GM21367 (cell line): Measurements from ENCODE around the gene SARM1.

Source experiments
- ATAC-seq: cut with Tn5 transposase; IDR thresholded peaks from one replicate; pipeline ENCODE4 v1.9.1; 2021; ENCODE audit not compliant: unreplicated experiment

The SARM1 gene

DNA sequence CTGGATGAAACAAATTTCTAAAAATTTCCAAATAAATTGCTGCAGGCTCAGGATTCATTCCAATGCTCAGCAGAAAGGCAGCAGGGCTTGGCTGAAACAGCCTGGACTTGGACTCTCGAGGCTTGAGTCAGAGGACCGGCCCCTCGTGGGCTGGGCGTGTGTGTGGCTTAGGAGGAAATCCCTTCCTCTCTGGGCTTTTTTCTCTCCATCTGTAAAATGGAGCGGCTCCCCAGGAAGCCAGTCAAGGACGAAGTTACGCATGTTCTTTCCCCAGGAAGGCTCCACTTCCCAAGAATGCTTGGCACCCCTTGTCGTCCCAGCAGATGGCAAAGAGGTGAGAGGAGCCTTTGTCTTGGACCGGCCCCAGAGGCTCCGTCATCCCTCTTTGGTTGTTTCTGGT, 21.0 kb downstream of the SARM1 start:
- ATAC-seq = no peak

DNA sequence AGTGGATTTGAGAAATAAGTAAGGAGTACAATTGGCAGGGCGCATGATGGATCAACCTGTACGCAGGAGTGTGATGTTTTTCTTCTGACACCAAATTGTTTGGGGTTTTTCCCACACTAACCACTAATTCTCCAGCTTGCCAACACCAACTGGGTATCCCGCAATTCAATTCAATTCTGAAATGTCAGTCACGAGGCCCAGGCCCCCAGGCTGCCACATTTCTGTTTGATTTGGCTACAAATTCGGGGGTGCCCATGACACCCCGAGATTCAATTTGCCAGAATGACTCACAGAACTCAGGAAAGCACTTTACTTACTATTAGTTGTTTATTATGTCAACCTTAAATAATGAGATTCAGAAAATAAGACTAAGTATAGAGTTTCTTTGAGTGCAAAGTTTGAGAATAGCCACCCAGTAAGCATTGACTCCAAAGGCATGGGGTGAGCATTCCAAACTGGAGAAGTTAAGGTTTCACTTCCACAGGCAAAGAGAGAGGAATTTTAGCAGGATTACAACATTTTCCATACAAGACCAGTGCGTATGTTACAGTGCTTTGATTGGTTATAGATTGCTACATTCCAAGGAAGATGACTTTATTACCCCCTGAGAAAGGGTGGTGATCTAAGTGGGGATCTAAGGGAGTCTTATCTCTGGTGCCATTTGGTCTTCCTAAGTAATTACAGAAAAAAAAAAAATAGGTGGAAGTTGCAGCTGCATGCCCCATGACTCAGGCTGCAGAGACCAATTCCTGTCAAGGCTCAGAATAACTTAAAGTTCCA, 23.0 kb downstream of the SARM1 start:
- ATAC-seq = no peak

GRCh38 chr17:28395426-28395825, 23.9 kb downstream of the SARM1 start:
- ATAC-seq = no peak

GRCh38 chr17:28395968-28396367, 24.5 kb downstream of the SARM1 start:
- ATAC-seq = no peak

DNA sequence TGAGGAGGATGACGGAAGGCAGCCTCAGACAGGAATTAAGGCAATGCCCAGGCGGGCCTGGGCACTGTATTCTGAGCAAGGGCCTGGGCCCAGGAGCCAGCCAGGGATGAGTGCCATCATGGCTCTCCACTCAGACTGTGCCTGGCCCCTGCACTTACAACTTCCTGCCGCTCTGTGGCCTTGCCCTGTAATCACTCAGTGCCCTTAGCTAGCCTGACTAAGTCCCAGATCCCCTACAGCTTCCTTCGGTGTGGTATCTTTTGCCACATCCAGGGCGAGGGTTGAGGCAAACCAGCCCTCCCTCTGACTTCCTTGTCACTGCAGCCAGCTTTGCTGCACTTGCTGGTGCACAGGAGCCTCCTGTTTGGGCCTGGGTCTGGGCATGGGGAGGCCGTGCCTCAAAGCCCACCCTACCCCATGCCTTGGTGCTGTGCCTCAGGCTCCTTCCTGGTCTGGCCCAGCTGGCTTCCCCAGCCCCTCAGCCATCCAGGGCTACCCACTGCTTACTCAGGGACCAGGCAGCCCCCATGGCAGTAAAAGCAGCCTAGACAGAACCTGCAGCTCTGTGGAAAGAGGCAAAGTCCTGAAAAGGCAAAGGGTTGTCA, 25.2 kb downstream of the SARM1 start:
- ATAC-seq = no peak

DNA sequence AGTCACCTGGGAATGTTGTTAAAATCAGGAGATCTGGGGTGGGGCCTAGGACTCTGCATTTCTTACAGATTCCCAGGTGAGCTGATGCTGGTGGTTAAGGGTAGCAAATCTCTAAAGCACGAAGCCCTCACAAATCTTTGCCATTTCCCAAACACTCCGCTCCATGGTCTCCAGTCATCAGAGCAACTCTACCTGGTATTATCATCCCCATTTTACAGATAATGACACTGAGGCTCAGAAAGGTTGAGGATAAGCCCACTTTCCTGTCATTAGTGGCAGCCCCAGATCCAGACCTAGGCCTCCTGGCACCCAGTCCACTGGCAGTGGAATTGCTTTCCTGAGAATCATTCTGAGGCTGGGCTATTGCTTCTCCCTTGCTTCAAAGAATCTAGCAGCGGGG, 25.8 kb downstream of the SARM1 start:
- no peak for ATAC-seq

- no peak for ATAC-seq
These were observed 26.3 kb downstream of the SARM1 start for GRCh38 chr17:28397687-28398279.

DNA sequence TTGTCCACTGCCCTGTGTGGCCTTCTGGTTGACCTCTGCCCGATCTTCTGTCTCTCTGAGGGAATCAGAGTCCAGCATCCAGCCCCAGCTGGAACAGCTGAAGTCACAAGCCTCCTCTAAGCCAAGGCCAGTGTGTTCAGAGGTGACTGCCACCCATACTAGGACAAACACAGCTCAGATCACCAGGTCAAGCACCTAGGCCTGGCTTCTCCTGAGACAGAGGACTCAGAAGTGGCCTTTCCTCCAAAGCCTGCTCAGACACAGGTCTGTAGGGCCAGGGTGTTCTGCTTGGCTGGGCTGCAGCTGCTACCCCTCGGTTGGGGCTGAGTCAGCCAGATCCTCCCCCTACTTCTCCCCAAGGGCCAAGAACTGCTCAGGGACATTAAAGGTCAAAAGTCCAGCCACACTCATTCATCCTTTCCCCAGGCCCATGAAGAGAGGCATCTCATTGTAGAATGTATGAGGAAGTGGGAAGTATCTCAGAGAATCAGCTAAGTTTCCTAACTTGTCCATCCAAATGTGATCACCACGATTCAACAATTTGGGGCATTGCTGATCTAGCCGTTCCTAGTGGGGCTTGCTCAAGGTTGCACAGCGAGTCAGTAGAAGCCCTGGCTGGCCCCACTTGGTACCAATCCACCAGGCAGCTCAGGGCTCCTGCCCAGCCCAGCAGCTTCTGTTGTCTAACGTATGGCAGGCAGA, 26.9 kb downstream of the SARM1 start:
- no peak for ATAC-seq

GRCh38 chr17:28399808-28400207, 28.3 kb downstream of the SARM1 start:
- no peak for ATAC-seq

GRCh38 chr17:28402224-28402630, 30.7 kb downstream of the SARM1 start:
- no peak for ATAC-seq

- no peak for ATAC-seq
These were observed 31.4 kb downstream of the SARM1 start for GRCh38 chr17:28402844-28403243.

- no peak for ATAC-seq
These were observed 32.5 kb downstream of the SARM1 start for GRCh38 chr17:28404007-28404406.

DNA sequence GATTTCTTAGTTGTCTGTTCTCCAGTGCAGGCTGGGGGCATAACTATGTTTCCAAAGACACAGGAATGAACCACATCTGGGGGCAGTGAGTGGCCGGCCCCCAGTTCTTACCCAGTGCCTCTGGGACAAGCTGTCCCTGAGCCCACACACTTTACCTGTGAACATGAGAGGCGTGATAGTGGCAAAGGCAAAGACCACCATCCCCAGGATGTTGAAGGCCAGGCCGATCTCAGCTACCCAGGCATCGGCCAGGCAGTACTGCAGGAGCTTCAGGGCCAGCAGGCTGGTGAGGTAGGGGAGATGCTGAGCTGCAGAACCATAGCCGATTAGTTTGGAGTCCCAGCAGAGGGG, 32.9 kb downstream of the SARM1 start:
- ATAC-seq = no peak

GRCh38 chr17:28404812-28405570, 33.5 kb downstream of the SARM1 start:
- no peak for ATAC-seq

- no peak for ATAC-seq
These were observed 34.4 kb downstream of the SARM1 start, which contains the start of gene SLC46A1 for GRCh38 chr17:28405632-28406472. TSS of gene SLC46A1 (minus strand) at chr17:28406212. CDS start at chr17:28406114, 98 bp downstream.

DNA sequence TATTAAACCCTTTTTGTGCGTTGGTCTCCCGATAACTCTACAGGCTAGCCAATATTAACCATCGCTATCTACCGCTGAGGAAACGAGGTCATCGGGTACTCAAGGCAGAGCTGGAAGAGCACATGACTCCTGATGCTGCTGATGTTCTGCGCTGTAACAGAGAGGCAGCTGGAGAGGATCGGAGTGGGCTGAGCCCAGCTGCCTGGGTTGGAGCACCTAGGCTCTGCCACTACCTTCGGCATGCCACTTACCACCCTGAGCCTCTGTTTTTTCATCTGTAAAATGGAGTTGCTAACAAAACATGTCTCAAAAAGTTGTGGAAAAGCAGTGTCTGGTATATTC, 35.0 kb downstream of the SARM1 start:
- no peak for ATAC-seq

DNA sequence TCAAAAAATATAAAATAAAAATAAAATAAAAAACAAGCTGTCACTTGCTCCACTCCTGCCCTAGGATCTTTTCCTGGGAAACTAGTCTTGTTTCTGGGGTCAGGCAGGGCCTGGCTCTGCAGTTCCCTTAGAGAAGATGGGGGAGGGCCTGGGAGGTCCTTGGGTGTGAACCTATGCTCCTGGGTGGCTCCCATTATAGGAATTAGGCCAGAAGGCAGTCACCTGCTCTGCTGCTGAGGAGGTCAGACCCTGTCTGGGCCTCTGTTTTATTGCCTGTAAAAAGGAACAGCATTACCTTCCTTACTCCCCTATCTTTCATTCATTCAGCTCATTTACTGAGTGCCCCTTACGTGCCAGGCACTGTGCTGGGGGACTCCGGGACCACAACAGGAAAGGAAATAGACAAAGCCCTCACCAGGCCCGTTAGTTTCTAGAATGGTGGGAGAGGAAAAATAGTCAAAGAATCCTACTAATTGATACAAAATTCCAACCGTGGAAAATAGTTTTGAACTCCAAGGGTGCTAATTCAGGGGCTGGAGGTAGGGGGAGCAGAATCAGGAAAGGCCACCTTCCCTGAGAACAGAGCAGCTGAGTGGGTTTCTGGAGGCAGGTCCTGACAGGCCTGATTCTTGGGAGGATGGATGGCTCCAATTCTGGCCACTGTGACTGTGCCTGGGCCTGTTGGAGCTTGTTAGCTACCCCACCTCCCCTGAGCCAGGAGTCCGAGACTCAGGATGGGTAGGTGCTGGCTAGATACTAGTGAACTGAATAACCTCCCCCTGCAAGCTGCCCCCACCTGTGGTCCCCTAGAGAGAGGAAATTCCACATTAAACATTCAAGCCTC, 35.9 kb downstream of the SARM1 start:
- ATAC-seq = no peak

DNA sequence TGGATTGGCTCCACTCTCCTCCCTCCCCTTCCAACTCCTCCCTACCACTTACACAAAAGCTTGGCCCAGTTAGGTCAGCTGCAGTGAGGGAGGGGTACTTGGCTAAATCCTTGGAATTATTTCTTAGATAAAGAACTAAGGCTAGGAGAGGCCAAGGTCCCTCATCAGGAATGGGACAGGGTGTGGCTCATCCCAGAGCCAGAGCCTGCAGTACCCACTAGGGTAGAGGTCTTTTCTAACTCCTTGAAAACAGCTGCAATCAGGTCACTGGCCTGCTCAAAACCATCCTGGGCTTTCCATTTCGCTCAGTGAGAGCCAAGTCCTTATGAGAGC, 36.4 kb downstream of the SARM1 start:
- no peak for ATAC-seq

GRCh38 chr17:28412099-28412498, 40.6 kb downstream of the SARM1 start:
- no peak for ATAC-seq
